Nucleus accumbens (tissue), 56 donors: ENCODE data around the gene LY86.

ENCODE experiments used
- DNase-seq, 56 donors: peaks; one replicate each; lab custom pipeline; 2025; lab: John Stamatoyannopoulos, UW

LY86 gene

DNA sequence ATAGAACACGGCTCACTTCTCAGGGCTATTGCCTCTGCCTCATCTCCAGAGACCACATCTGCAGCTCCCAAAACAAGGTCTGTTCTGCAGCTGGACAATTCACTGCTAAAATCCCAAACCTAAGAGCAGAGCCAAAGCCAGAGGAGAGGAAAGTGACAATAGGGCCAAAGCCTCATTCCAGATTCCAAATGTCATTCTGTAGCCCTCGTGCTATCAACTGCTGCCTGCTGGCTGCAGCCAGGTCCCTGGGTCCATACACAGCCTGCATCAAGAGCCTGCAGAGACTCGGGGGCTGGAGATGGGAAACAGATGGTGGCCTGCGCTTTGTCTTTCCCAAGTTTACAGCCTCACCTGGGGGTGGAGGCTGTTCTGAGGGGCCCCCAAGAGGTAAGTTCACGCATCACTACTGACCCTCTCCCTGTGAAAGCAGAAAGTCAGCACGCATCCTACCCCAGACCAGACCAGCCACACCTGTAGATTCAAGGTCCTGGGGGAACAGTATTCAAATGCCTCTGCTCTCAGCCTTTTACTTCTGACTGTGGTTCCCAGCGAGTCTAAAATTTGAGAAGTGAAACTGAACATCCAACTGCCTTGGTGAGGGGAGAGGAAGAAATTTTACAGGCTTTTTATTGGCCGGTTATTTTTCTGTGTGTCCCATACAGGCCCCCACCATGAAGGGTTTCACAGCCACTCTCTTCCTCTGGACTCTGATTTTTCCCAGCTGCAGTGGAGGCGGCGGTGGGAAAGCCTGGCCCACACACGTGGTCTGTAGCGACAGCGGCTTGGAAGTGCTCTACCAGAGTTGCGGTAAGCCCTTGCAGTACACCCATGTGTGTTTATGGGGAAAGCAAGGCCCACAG lies at the start of gene LY86:
Gene LY86, plus strand, starts transcription at position 657 of the 860 bp plus-strand sequence. Its CDS starts 15 bp downstream, at position 672.
- no peak for DNase-seq

GRCh38 chr6:6539036-6539435 lies 49.5 kb upstream of the LY86 start:
- no peak for DNase-seq

GRCh38 chr6:6542357-6542756 lies 46.2 kb upstream of the LY86 start:
- no peak for DNase-seq

DNA sequence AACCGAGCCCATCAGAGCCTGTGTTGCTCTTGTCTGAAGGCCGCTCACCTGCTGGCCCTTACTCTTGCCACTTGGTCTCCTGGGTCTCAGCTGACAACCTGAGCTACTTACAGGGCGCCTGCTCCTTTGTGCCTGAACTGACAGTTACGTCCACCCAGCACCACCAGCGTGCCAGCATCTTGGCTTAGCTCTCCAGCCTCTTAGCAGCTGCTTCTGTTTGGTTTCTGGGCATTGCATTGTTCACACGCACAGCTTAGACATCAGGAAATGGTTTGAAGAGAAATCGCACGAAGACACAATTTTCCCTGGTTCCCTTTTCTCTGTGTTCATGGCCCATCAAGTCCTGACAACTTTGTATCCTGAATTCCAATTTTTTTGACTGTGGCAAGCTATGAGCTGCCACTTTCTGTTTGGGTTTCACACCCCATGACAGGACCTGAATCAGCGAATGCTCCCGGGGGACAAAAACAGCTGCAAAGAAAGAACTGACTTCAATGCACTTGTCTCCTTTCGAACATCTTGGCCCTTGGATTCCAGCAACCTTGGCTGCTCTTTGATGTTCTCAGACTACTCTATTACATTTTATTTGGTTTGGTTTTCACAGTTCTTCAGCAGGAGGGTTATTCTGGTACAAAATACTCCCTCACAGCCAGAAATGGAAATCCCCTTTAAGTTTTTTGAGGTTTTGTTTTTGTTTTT lies 45.2 kb upstream of the LY86 start:
- DNase-seq, result peak in 13 of 56 donors; percentile 6 to 56 (median 27)

DNA sequence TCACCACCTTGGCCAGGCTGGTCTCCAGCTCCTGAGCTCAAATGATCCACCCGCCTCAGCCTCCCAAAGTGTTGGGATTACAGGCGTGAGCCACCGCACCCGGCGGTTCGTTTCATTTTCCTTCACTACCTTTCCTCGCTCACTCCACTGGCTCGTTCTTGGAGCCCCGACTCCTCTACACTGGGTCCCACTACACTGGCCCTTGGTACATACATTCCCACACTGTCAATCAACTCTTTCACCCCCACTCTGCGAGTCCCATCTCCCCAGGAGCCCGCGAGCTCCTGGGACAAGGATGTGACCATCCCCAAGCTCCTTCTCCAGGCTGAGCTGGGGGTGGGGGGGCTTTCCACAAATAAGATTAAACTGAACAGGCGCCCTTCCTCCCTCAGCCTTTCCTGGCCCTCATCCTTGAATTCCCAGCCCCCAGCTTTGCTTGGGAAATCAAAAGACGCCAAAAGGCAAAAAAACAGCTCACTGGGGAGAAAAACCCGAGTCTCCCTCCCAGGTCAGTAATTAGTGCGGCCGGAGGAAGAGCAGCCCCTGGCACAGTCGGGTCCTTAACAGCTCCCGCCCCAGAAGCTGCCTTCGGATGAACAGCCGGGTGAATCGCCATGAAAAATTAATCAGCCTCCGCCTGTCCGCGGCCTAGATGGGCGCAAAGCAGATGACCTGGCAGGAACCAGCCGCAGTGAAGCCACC lies 42.8 kb upstream of the LY86 start:
- DNase-seq, result peak in 7 of 56 donors; percentile 14 to 63 (median 49)

- DNase-seq, result peak in 40 of 56 donors; percentile 11 to 77 (median 58)
These were observed 42.0 kb upstream of the LY86 start for GRCh38 chr6:6546318-6547109.

- DNase-seq, result peak in 53 of 56 donors; percentile 20 to 95 (median 77)
These were observed 41.2 kb upstream of the LY86 start for GRCh38 chr6:6547110-6547879.

GRCh38 chr6:6556161-6556737 lies 32.3 kb upstream of the LY86 start:
- no peak for DNase-seq

GRCh38 chr6:6556738-6557503 lies 31.6 kb upstream of the LY86 start:
- peak in 7 of 56 donors; percentile 2 to 34 (median 18) for DNase-seq

DNA sequence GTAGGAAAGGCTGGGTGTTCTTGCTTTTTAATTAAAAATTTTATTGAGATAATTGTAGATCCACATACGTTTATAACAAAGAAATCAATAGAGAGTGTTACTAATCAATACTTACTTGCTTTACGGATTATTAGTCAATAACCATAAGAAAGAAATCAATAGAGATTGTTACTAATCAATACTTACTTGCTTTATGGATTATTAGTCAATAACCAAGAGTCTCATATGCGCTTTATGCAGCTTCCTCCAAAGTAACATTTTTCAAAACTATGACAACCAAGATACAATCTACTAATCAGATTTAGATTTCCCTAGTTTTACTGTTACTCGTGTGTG lies 31.0 kb upstream of the LY86 start:
- DNase-seq, result no peak

DNA sequence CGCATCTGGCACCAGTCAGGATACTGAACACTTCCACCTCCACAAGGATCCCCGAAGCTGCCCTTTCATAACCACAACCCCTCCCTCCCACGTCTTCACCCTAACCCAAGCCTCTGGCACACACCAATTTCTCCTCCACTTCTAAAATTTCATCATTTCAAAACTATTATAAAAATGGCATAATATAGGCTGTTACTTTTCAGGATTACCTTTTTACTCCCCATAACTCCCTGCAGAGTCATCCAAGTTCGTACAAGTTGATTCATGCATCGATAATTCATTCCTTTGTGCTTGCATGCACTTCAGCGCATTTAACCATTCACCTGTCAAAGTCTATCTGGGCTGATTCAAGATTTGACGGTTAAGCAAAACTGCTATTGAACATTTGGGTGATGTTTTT lies 30.6 kb upstream of the LY86 start:
- DNase-seq, result no peak

DNA sequence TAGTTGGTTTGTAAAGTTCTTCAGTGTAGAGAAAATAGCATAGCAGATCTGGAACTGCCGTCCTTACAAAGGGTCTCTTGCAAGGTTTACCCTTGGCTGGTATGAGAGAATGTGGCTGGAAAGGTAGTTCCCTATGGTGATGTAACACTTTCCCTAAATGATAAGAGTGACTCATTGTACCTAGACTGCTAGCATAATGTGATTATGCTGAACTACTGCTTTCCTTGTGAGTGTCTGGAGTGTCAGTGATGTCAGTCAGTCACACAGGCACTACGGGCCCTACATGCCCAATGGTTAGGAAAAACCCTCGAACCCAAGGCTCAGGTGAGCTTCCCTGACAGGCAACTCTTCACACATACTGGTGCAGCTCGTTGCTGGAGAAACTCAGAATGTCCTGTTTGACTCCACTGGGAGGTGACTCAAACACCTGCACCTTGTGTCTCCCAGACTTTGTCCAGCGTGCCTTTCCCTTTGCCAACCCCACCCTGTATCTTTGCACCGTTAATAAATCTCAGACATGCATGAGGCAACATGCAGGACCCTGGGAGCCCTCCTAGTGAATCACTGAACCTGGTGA lies 28.4 kb upstream of the LY86 start:
- DNase-seq, result no peak

GRCh38 chr6:6560909-6561308 lies 27.6 kb upstream of the LY86 start:
- no peak for DNase-seq

DNA sequence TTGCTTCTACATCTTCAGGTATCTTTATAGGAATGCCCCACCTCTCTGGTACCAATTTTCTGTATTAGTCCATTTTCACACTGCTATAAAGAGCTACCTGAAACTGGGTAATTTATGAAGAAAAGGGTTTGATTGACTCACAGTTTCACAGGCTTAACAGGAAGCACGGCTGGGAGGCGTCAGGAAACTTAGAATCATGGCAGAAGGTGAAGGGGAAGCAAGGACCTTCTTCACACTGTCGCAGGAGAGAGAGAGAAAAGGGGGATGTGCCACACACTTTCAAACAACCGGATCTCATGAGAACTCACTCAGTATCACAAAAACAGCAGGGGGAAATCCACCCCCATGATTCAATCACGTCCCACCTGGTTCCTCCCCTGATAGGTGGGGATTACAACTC lies 24.4 kb upstream of the LY86 start:
- DNase-seq, result no peak

GRCh38 chr6:6565069-6565468 lies 23.5 kb upstream of the LY86 start:
- no peak for DNase-seq

DNA sequence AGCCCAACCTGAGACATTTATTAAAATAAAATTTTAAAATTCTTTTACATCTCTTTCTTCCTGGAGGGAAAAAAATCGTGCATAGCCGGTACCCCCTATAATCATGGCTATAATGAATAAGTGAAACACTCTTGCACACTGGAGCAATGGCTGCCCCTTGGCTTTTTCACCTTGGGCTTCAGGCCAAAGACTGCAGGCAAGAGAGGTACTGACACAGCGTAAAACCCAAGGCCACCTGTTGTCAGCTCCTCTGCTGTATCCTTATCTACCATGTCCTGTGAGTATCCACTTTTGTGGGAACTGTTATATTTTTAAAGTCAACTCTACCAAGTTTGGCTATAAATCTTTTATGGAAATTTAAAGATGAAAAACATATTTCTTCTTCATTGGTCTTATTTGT lies 23.0 kb upstream of the LY86 start:
- DNase-seq, result no peak

- DNase-seq, result no peak
These were observed 21.8 kb upstream of the LY86 start for GRCh38 chr6:6566766-6567165.
